ENCODE results near the gene DACH2.

DACH2 gene

DNA sequence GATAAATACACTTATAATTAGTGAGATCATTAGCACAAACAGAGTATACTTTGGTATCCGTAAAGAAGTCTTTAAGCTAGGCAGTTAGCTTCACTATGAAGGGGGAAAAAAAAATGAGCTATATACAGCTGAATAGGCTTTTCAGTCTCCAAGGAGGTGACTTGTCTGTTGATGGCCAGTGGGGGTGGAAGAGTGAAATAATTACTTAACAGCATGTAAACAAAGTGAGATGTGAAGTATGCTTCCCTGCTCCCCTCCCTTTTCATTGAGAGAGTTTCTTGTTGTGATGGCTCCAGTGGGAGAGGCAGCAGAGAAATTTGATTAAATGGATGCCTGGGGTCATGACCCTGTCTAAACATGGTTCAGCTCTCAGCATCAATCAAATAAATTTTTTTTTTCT, 180.9 kb downstream of the DACH2 start:
- TF ChIP-seq TAF1 (IDR thresholded peaks at IDR 0.05; ENCODE audit: borderline replicate concordance, low read depth, low read length) (no peak), POLR2AphosphoS5 (IDR thresholded peaks at IDR 0.05; ENCODE audit: low read depth, low read length) (no peak), POLR2A (IDR thresholded peaks at IDR 0.05; ENCODE audit: low read depth, low read length) (no peak)
- DNase-seq (ENCODE audit: insufficient read length) (no peak), FAIRE-seq (no peak)

DNA sequence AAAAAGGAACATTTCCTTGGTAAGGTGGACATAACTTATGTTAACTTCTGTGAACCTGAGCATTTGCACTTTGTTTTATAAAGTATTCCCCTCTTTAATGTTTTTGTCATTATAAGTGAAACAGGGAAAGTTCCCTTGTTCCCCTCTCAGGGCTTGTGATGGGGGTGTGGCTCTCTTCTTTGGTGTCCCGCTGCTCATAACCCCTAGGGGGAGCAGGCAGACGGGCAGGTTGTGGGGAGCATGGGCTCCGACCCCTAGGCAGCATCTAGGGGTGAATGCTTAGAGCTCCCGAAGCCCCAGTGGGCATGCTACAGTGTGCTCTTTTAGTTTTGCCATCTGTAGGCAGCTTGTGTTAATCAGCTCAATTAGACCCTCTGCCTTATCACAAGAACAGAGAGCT, 200.4 kb downstream of the DACH2 start:
- TF ChIP-seq POLR2A (IDR thresholded peaks at IDR 0.05; ENCODE audit: low read depth, low read length) (no peak), TAF1 (IDR thresholded peaks at IDR 0.05; ENCODE audit: borderline replicate concordance, low read depth, low read length) (no peak), POLR2AphosphoS5 (IDR thresholded peaks at IDR 0.05; ENCODE audit: low read depth, low read length) (no peak)
- DNase-seq (ENCODE audit: insufficient read length) (no peak), FAIRE-seq (no peak)

DNA sequence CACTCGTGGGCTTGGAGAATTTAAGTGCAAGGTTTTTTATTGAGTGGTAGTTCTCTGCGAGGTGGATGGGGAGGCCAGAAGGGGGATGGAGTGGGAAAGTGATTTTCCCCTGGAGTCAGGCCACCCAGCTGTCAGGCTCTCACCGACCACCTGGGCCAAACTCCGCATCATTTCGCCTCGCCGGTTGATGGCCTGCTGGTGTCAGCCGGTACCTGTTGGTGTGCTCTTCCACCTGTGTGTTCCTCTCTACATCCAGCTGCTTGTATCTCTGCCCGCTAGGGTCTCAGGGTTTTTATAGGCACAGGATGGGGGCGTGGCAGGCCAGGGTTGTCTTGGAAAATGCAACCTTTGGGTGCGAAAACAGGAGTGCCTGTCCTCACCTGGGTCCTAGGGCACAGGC, 200.9 kb downstream of the DACH2 start:
- FAIRE-seq, result no peak
- no peak for TF ChIP-seq TAF1 (IDR thresholded peaks at IDR 0.05; ENCODE audit: borderline replicate concordance, low read depth, low read length)
- no peak for TF ChIP-seq POLR2A (IDR thresholded peaks at IDR 0.05; ENCODE audit: low read depth, low read length)
- no peak for TF ChIP-seq POLR2AphosphoS5 (IDR thresholded peaks at IDR 0.05; ENCODE audit: low read depth, low read length)

DNA sequence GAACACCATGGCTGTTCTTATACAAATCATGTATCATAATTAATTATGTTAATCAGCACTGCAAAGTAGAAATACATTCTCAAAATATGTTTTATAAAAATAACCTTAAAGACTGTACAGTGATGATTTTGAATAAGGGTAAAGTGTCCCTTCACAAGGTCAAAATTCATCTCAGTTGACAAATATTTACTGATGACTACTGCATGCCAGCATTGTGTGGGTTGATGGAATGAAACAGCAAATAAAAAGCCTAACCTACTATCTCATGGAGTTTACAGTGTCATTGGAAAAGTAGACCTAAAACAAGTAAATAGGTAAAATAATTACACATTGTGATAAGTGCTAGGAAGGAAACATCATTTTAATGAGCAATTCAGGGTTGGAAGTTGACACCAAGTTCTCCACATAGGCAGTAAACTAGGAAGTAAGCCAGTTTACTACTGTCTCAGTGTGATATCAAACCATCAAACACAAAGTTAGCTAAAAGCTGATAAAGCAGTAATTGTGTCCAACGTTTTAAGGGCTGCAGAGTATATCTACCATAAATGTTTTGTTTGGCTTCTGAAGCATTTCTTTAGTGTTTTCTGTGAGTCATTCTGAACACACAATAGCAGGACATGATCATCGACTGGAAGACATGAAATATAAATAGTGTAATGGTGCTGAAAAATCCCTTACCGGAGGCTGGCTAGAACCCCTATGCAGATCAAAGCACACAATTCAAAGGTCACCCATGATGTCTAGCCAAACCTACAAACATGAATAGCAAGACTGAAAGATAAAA, 221.8 kb downstream of the DACH2 start:
- TF ChIP-seq POLR2A (IDR thresholded peaks at IDR 0.05; ENCODE audit: low read depth, low read length) (no peak), POLR2AphosphoS5 (IDR thresholded peaks at IDR 0.05; ENCODE audit: low read depth, low read length) (no peak), TAF1 (IDR thresholded peaks at IDR 0.05; ENCODE audit: borderline replicate concordance, low read depth, low read length) (no peak)
- no peak for DNase-seq (ENCODE audit: insufficient read length)
- FAIRE-seq, result no peak

More for the DNA sequence above, 200.9 kb downstream of the DACH2 start:
- DNase-seq (ENCODE audit: insufficient read length), result no peak

DNA sequence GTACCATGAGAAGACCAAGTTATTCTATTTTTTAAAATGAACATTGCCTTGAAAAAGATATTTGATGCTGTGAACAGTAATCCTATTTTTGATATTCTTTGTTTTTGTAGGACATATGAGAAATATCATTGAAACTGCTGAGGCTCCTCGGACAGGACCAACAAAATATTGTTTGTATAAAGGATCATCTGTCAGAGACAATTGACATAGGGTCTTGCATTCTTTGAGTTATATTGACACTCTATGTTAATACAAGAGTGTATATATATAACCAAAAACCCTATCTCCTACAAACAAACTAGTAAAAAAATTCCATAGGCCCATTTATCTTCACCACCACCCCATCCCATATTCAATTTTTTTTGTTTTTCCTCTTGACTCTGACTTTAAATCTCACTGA, 222.7 kb downstream of the DACH2 start:
- FAIRE-seq (no peak), DNase-seq (ENCODE audit: insufficient read length) (no peak)
- TF ChIP-seq POLR2A (IDR thresholded peaks at IDR 0.05; ENCODE audit: low read depth, low read length), result no peak
- TF ChIP-seq POLR2AphosphoS5 (IDR thresholded peaks at IDR 0.05; ENCODE audit: low read depth, low read length), result no peak
- no peak for TF ChIP-seq TAF1 (IDR thresholded peaks at IDR 0.05; ENCODE audit: borderline replicate concordance, low read depth, low read length)

DNA sequence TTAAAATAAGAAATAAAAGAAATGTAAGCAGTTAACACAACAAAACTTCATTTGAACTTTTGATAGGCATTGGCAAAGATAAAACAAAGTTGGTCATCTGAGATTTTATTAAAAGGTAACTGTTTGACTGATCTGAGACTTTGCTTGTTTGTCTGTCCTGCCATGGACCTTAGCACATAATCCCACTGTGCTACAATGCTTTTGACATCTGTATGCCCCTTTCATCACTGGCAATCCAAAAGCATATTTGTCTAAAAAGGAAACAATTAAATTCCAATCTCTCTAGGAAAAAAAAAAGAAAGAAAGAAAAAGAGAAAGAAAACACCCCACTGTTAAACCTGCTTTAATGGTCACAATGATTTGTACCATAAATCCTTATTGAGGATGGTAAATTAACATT, 231.0 kb downstream of the DACH2 start:
- no peak for FAIRE-seq
- DNase-seq (ENCODE audit: insufficient read length), result no peak
- TF ChIP-seq POLR2A (IDR thresholded peaks at IDR 0.05; ENCODE audit: low read depth, low read length) (no peak), POLR2AphosphoS5 (IDR thresholded peaks at IDR 0.05; ENCODE audit: low read depth, low read length) (no peak), TAF1 (IDR thresholded peaks at IDR 0.05; ENCODE audit: borderline replicate concordance, low read depth, low read length) (no peak)

DNA sequence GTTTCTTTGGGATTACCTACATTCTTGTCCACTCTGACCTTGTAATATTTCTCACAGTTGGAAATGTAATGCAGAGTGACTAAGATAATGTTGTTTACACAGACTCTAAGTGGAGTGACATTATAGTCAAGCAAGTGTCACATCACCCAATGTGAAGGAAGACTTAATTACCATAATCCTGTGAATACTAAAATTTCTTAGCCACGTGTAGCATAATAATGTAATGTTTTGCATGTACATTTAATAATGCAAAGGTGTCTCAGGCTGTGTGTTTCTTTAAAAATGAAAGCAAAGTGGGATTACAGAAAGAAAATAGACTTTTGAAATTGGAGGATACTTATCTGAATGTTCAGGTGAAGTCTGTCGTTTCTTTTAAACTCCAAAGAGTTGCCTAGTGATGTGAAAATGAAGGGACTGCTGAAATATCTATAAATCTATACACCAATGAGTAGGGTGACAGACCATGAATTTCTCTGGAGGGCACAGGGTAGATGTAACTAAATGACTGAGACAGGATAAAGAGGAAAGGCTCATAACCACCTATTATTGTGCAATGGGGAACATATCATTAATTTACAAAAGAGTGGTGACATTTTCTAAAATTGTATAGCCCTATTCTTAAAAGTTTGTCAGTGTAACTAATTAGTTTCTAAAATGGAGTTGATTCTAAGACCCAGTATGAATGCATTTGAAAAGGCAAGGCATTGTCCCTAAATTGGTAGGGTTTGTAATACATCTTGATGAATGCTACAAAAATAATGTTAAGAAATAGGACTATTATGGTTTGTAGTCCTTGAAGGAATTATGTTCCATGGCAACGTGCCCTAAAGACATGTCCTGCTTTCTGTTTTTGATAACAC, 235.7 kb downstream of the DACH2 start:
- DNase-seq (ENCODE audit: insufficient read length), result no peak
- no peak for FAIRE-seq
- TF ChIP-seq POLR2AphosphoS5 (IDR thresholded peaks at IDR 0.05; ENCODE audit: low read depth, low read length), result no peak
- no peak for TF ChIP-seq TAF1 (IDR thresholded peaks at IDR 0.05; ENCODE audit: borderline replicate concordance, low read depth, low read length)
- no peak for TF ChIP-seq POLR2A (IDR thresholded peaks at IDR 0.05; ENCODE audit: low read depth, low read length)

DNA sequence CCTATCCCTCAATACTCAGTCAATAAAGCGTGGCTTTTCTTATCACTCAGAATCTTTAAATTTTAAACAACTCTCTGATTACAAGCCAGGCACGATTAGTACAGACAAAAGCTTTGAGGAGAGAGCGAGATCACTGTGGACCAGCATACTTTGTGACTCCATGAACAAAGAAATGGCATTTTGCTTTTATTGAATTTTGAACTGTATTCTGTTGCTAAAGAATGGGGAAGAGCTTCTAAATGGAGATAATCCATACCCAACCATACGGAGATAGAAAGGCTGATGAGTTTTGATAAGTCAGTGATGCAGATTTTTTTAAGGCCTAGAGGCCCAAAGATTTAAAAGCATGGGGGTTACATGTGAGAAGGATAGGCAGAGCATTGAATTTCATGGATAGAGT, 259.1 kb downstream of the DACH2 start:
- TF ChIP-seq POLR2A (IDR thresholded peaks at IDR 0.05; ENCODE audit: low read depth, low read length) (no peak), POLR2AphosphoS5 (IDR thresholded peaks at IDR 0.05; ENCODE audit: low read depth, low read length) (no peak), TAF1 (IDR thresholded peaks at IDR 0.05; ENCODE audit: borderline replicate concordance, low read depth, low read length) (no peak)
- DNase-seq (ENCODE audit: insufficient read length), result no peak
- FAIRE-seq, result no peak

DNA sequence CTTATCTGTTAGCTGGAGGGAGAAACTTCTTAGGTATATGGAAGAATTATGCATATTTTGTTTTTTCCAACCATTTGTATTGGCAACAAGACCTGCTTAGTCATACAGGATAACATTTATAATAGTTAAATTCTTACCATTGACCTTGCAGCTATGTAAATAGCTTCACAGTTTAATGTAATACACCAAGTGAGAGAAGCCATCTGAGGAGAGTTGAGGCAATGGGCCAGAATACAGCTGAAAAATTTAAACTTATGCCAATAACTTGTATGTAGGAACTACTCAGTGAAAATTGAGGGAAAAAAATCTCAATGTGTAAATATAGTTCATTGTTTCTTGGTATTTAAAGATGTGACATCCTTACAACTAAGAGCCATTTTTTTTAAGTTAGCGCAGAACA, 273.5 kb downstream of the DACH2 start:
- FAIRE-seq (no peak), DNase-seq (ENCODE audit: insufficient read length) (no peak)
- no peak for TF ChIP-seq TAF1 (IDR thresholded peaks at IDR 0.05; ENCODE audit: borderline replicate concordance, low read depth, low read length)
- no peak for TF ChIP-seq POLR2AphosphoS5 (IDR thresholded peaks at IDR 0.05; ENCODE audit: low read depth, low read length)
- TF ChIP-seq POLR2A (IDR thresholded peaks at IDR 0.05; ENCODE audit: low read depth, low read length), result no peak

DNA sequence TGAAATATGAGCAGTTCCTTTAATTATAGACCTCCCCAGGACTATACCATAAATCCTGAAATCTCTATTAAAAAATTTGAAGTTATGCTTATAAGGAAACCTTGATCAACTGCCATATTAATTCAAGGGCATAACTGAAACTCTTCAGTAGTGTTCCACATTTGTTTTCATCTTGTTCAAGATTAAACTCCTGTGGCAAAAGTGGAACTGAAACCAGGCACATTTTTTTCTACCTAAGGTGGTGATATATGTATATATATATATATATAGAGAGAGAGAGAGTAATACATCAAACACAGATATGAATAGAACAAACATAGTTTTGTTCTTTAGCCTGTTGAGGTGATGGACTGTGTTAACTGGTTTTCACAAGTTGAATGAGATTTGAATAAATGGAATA, 287.9 kb downstream of the DACH2 start:
- no peak for TF ChIP-seq POLR2AphosphoS5 (IDR thresholded peaks at IDR 0.05; ENCODE audit: low read depth, low read length)
- no peak for TF ChIP-seq POLR2A (IDR thresholded peaks at IDR 0.05; ENCODE audit: low read depth, low read length)
- no peak for TF ChIP-seq TAF1 (IDR thresholded peaks at IDR 0.05; ENCODE audit: borderline replicate concordance, low read depth, low read length)
- DNase-seq (ENCODE audit: insufficient read length) (no peak), FAIRE-seq (no peak)

DNA sequence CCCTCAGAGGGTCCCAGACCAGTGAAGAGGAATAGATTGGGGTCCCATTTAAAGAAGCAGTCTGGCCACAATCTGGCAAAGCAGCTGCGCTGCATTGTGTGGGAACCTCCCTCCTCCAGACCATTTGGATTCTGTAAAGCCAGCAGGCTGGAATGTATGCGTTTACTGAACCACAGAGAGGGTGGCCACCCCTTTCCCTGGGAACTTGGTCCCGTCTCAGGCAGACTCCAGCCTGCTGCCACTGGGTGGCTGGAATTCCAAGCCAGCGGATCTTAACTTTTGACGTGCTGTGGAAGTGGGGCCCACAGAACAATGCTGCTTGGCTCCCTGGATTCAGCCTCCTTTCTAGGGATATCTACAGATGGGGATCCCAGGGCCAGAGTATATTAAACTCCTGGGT, 307.2 kb downstream of the DACH2 start:
- FAIRE-seq (no peak), DNase-seq (ENCODE audit: insufficient read length) (no peak)

More for the DNA sequence above, 307.2 kb downstream of the DACH2 start:
- TF ChIP-seq POLR2A (IDR thresholded peaks at IDR 0.05; ENCODE audit: low read depth, low read length), result no peak
- no peak for TF ChIP-seq POLR2AphosphoS5 (IDR thresholded peaks at IDR 0.05; ENCODE audit: low read depth, low read length)
- TF ChIP-seq TAF1 (IDR thresholded peaks at IDR 0.05; ENCODE audit: borderline replicate concordance, low read depth, low read length), result no peak

All from GM12892 (cell line).